ENCODE measurements around the gene PPP1R18. TPM values are rescaled to one million over a fixed set of nuclear protein-coding genes. Genes with fewer than 3 reads are reported as not detected.

Gene PPP1R18
- total and polyA plus RNA-seq, 2 of the 4 experiments (the other 2 are of a cell fraction) = 31.9 to 134 TPM

GRCh38 chr6:30647242-30648116 lies 39.0 kb downstream of the PPP1R18 start:
- Histone ChIP-seq H4K20me1 (ENCODE audit: insufficient read depth, low read length) (peaks cover 4% of the 10 kb centered on the region; the same call in 1 of the 2 replicates), H2BK20ac (ENCODE audit: low read depth, low read length) (no peak overlapping the region), H2BK5ac (ENCODE audit: low read depth, low read length, poor library complexity, severe bottlenecking) (peak overlapping the region; percentile 79), H3K4me3 (ENCODE audit: insufficient read depth, low read depth, low read length) (peak overlapping the region; percentile 93), H3K14ac (replicated peaks; ENCODE audit: low read depth, low read length) (peak overlapping the region; percentile 49), H3K27me3 (ENCODE audit: control insufficient read depth, insufficient read depth, low read length) (no peaks in the 10 kb centered on the region), H4K91ac (ENCODE audit: insufficient read depth, low read depth, low read length) (peak overlapping the region; percentile 68; the same call in 1 of the 2 replicates), H2AK9ac (replicated peaks; ENCODE audit: low read depth, low read length, poor library complexity) (peak overlapping the region; percentile 95), H3K4ac (ENCODE audit: low read depth, low read length) (peak overlapping the region; percentile 34), H3K18ac (ENCODE audit: low read depth, low read length) (peak overlapping the region; percentile 1; the same call in 1 of the 2 replicates), H2BK120ac (ENCODE audit: low read depth, low read length) (no peak overlapping the region), H3K4me1 (ENCODE audit: control insufficient read depth, insufficient read depth, low read length) (no peaks in the 10 kb centered on the region), H3K9me3 (ENCODE audit: control insufficient read depth, insufficient read depth, low read length) (no peaks in the 10 kb centered on the region), H3K9me1 (ENCODE audit: insufficient read depth, low read length) (no peaks in the 10 kb centered on the region; the same call in 1 of the 2 replicates), H3K36me3 (ENCODE audit: control insufficient read depth, insufficient read depth, low read length) (peaks cover 34% of the 10 kb centered on the region), H3K27ac (ENCODE audit: insufficient read depth, low read length) (peak overlapping the region; percentile 86), H3K9ac (ENCODE audit: low read depth, low read length) (peak overlapping the region; percentile 85), H3K23ac (ENCODE audit: low read depth, low read length) (peak overlapping the region; percentile 61), H4K8ac (ENCODE audit: low read depth in 2 of 2, low read length in 2 of 2) (peak overlapping the region; percentile 53 to 81; a peak in 3 of 4 replicates), H3K4me2 (ENCODE audit: low read depth, low read length) (peak overlapping the region; percentile 93), H2BK15ac (ENCODE audit: low read depth, low read length) (no peak overlapping the region; the same call in 2 of the 3 replicates), H2AFZ (replicated peaks; ENCODE audit: low read length, poor library complexity) (peak overlapping the region; percentile 99), H4K5ac (ENCODE audit: low read depth, low read length) (peak overlapping the region; percentile 75), H2AK5ac (ENCODE audit: low read depth, low read length) (peak overlapping the region; percentile 45), H3K79me1 (ENCODE audit: low read depth in 1 of 2, low read length in 2 of 2) (peaks cover 9 to 40% of the 10 kb centered on the region in 2 experiments), H3K56ac (ENCODE audit: extremely low read depth, insufficient read depth, low read length) (peak overlapping the region; percentile 60)
- POLR2A ChIA-PET (ENCODE audit: unreplicated experiment) = no interaction called here
- DNase-seq (peak; percentile 26), ATAC-seq (ENCODE audit: low read depth) (peak; percentile 79)
- intact Hi-C loops (cut with micrococcal nuclease) (no loop called here), dilution Hi-C loops (cut with HindIII; ENCODE audit: low sequenced_read_pairs, unreplicated experiment) (no loop called here), in situ Hi-C loops (cut with MboI; ENCODE audit: low sequenced_read_pairs) (no loop called here)
- BruUV-seq (replicated peaks) = no TSS peak
- 0% methylated on average over 21 of the region's 78 CpGs; no CpG with 5 or more reads in 1 of the 2 experiments for WGBS, 2 experiments (ENCODE audit: extremely low coverage in 2 of 2, insufficient read length in 1 of 2)
- CTCF ChIA-PET = interaction anchor here (0.7 kb wide), 1 partner anchor 28 kb away, joined by 3 read pairs; no protein-coding TSS in a partner anchor
- TF ChIP-seq ELK1 (IDR thresholded peaks at IDR 0.05; ENCODE audit: borderline replicate concordance, low read depth, low read length) = no peak
- no peak for TF ChIP-seq NFE2L2 (IDR thresholded peaks at IDR 0.05; ENCODE audit: low read depth, low read length)
- TF ChIP-seq MAFK (IDR thresholded peaks at IDR 0.05; ENCODE audit: low read depth, low read length) = no peak

Data from IMR-90 (cell line).